Astrocyte of the spinal cord (primary cell): Measurements from ENCODE around the gene ZFAND3.

ENCODE experiments used
- DNase-seq: peaks from one replicate; pipeline ENCODE4 v3.0.0; 2011; ENCODE audit warnings: low read depth, low spot score
- H3K4me3 ChIP-seq: 2 replicates; pipeline ENCODE4 v1.5.1; 2011; ENCODE audit warnings: low read depth, mild to moderate bottlenecking, low read length, moderate library complexity
- CTCF ChIP-seq: IDR thresholded peaks from 2 replicates; pipeline ENCODE4 v1.5.1; 2012; ENCODE audit warnings: low read depth, mild to moderate bottlenecking, low read length, inconsistent platforms
- in situ Hi-C: cut with HindIII; loops from 2 replicates; pipeline ENCODE4 v1.10.0; 2017; ENCODE audit warnings: low sequenced_read_pairs

The ZFAND3 gene

DNA sequence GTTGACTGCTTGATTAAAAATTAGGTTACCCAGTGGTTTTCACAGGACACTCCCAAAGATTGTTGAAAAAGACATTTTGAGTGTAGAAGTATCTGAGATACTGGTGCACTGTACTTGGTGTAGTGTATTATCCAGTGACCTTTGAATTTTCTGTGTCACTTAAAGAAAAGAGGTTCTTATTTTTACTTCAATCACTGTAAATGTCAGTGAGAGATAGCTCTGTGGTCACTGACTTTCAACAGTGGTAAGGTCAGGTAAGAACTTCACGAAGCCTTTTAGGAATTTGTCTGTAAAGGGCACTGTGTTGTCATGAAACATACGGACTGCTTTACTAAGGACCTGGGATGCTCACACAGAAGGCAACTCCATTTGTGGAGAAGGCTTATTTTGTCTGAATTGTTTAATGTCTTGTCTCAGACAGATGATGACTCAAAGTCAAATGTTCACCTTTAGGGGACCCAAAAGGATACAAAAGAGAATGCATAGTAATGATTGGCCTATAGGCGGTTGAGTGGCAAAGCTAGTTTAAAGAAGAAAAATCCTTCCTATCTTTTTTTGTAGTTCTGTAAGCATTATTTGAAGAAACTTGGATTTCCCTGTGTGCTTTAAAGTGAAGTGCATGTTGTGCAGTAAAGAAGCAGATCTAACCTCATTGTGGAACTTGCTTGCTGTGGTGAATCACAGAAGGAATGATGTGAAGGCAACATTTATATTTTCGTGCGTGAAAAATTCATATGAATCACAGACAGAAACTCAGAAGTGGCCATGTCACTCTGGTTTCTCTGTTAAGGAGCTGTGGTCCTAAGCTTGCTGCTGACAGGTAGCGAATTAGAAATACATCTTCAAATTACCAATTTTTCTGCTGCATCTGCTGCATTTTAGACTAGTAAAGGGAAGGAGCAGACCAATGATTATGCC, 47.3 kb downstream of the ZFAND3 start:
- in situ Hi-C loops = no loop called here
- TF ChIP-seq CTCF = no peak
- H3K4me3 ChIP-seq = no peak overlapping the region
- DNase-seq = no peak

DNA sequence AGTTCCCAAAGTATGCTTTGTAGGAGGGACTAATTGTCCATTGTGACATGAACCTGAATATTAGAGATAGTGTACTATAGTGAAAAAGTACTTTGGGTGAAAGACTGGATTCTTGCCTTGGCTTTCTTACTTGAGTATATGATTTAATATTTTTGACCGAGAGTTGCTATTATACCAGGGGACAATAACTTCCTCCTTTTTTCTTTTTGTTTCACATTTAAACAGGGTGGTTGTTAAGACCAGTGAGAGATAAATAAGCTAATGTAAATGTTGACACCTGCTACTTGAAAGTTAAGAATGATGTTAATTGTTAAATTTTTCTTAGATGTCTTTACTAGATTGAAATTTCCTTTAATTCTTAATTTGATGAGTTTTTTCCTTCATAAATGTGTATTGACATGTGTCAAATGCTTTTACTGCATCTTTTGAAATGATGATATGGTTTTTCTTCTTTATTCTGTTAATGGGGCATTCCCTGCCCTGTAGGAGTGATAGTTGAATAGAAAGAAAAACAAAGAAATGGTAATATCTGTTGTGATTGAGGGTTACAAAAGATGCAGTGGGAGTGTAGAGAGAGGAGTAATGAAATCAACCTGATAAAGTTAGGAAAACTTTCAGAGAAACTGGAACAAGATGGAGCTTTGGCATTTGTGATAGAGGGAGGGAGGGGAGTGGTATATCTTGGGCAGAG, 48.4 kb downstream of the ZFAND3 start:
- no peak for TF ChIP-seq CTCF
- in situ Hi-C loops = no loop called here
- DNase-seq = no peak
- H3K4me3 ChIP-seq = no peak overlapping the region

DNA sequence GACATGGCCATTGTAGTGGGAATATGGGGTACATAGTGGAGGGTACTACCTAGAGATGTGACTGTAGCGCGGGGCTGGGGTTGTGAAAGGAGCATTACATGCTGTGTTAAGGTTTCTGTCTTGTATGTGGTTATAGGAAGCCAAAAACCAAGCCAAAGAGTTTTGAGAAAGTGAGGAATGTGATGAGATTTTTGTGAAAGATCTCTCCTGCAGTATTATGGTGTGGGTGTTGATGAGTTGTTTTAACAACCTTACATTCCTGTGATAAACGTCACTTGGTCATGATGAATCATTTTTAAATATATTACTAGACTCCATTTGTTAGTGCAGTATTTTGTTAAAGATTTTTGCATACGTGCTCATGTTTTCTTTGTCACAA, 48.9 kb downstream of the ZFAND3 start:
- no peak for TF ChIP-seq CTCF
- in situ Hi-C loops = no loop called here
- DNase-seq = peak; percentile 49
- no peak overlapping the region for H3K4me3 ChIP-seq

GRCh38 chr6:37871616-37872372, 52.3 kb downstream of the ZFAND3 start:
- no peak for TF ChIP-seq CTCF
- in situ Hi-C loops = no loop called here
- no peak overlapping the region for H3K4me3 ChIP-seq
- DNase-seq = no peak

DNA sequence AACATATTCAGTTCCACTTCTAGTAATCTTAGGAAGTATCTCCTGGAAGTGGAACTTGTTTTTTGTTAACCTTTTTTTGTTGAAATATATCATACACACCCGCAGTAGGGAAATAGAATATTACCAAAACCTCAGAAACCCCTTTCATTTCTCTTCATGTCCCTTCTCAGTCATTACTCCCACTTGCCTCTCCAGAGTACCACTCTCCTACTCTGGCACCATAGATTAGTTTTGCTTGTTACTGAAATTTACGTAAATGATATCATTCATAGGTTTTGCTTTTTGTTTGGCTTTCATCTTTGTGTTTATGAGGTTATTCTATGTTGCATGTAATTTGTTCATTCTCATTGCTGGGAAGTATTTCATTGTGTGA, 52.8 kb downstream of the ZFAND3 start:
- no peak overlapping the region for H3K4me3 ChIP-seq
- no peak for DNase-seq
- TF ChIP-seq CTCF = no peak
- in situ Hi-C loops = no loop called here

- no peak for TF ChIP-seq CTCF
- in situ Hi-C loops = no loop called here
- H3K4me3 ChIP-seq = no peak overlapping the region
- DNase-seq = no peak
Observed at GRCh38 chr6:37874726-37875125, 55.2 kb downstream of the ZFAND3 start.
